Measurements from ENCODE around the gene PLXNB2. TPM values are rescaled to one million over a fixed set of nuclear protein-coding genes. Genes with fewer than 3 reads are reported as not detected.

PLXNB2 gene
- 108 TPM for polyA plus RNA-seq (2012; ENCODE audit: insufficient read length, low read depth)

DNA sequence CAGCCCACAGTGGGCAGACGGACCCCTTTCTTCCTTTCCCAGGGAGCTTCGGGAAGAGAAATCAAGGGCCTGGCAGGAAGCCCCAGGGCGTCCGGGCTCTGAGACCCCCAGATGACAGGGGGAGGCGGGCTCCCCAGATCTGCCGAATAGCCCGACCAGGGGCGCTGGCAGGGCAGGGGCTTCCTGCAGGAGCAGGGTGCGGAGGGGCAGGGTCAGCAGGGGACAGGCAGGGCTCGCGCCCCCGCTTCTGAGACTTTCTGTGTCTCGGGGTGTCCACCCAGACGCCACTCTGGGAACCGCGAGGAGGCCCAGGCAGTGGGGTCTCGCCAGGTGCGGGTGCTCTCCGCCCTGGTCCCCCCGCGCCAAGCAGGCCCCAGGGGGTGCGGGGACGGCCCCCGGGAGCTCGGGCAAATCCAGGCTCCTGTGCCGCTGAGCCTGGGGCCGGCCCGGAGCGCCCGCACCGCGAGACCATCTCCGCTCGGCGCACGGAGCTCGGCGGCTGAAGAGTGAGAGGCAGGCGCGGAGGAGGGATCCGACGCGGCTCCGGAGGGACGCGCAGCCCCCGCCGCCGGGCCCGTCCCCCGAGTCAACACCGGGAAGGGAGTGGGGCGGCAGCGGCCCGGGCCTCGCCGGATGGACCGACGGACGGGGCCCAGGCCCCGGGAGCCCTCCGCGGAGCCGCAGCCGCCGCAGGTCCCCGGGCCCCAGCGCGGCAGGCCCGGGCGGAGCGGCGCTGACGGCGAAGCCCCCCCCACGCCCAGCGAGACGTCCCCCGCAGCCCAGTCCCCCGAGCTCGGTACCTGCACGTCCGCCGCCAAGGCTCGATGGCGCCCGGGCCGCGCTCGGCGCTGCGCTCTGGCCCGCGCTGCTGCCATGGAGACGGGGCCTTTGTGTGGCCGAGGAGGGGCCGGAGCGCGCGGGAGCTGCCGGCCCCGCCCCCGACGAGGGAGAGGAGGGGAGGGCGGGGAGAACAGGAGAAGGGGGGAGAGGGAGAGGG lies at the start of gene PLXNB2:
Gene PLXNB2 (minus strand): TSS at position 894 of the 997 bp plus-strand sequence. CDS start 17,062 bp downstream, outside the sequence.
- peak; percentile 55; the same call in 1 of the 2 replicates for TF ChIP-seq POLR2AphosphoS5 (IDR thresholded peaks at IDR 0.05; ENCODE audit: low read depth, low read length)
- TF ChIP-seq, protein P1, sequence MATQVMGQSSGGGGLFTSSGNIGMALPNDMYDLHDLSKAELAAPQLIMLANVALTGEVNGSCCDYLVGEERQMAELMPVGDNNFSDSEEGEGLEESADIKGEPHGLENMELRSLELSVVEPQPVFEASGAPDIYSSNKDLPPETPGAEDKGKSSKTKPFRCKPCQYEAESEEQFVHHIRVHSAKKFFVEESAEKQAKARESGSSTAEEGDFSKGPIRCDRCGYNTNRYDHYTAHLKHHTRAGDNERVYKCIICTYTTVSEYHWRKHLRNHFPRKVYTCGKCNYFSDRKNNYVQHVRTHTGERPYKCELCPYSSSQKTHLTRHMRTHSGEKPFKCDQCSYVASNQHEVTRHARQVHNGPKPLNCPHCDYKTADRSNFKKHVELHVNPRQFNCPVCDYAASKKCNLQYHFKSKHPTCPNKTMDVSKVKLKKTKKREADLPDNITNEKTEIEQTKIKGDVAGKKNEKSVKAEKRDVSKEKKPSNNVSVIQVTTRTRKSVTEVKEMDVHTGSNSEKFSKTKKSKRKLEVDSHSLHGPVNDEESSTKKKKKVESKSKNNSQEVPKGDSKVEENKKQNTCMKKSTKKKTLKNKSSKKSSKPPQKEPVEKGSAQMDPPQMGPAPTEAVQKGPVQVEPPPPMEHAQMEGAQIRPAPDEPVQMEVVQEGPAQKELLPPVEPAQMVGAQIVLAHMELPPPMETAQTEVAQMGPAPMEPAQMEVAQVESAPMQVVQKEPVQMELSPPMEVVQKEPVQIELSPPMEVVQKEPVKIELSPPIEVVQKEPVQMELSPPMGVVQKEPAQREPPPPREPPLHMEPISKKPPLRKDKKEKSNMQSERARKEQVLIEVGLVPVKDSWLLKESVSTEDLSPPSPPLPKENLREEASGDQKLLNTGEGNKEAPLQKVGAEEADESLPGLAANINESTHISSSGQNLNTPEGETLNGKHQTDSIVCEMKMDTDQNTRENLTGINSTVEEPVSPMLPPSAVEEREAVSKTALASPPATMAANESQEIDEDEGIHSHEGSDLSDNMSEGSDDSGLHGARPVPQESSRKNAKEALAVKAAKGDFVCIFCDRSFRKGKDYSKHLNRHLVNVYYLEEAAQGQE (IDR thresholded peaks at IDR 0.05; ENCODE audit: insufficient read depth in 1 of 2, low read depth in 2 of 2, low read length in 2 of 2) = no peak

GRCh38 chr22:50357222-50357621 lies 49.8 kb upstream of the PLXNB2 start:
- TF ChIP-seq, protein P1 (IDR thresholded peaks at IDR 0.05; ENCODE audit: insufficient read depth in 1 of 2, low read depth in 2 of 2, low read length in 2 of 2) = no peak
- TF ChIP-seq TAF1 (IDR thresholded peaks at IDR 0.05; ENCODE audit: borderline replicate concordance, insufficient read depth, low read length) (no peak), SIN3A (IDR thresholded peaks at IDR 0.05; ENCODE audit: borderline replicate concordance, insufficient read depth, low read length) (no peak), POLR2AphosphoS5 (IDR thresholded peaks at IDR 0.05; ENCODE audit: low read depth, low read length) (no peak), FOXP2 (optimal IDR thresholded peaks at IDR 0.05; ENCODE audit: borderline replicate concordance, extremely low read depth, extremely low read length, insufficient read depth) (no peak)

GRCh38 chr22:50356186-50356585 lies 48.7 kb upstream of the PLXNB2 start:
- TF ChIP-seq, protein P1 (IDR thresholded peaks at IDR 0.05; ENCODE audit: insufficient read depth in 1 of 2, low read depth in 2 of 2, low read length in 2 of 2) = no peak
- TF ChIP-seq SIN3A (IDR thresholded peaks at IDR 0.05; ENCODE audit: borderline replicate concordance, insufficient read depth, low read length) (no peak), FOXP2 (optimal IDR thresholded peaks at IDR 0.05; ENCODE audit: borderline replicate concordance, extremely low read depth, extremely low read length, insufficient read depth) (no peak), TAF1 (IDR thresholded peaks at IDR 0.05; ENCODE audit: borderline replicate concordance, insufficient read depth, low read length) (no peak), POLR2AphosphoS5 (IDR thresholded peaks at IDR 0.05; ENCODE audit: low read depth, low read length) (no peak)

GRCh38 chr22:50348058-50348457 lies 40.6 kb upstream of the PLXNB2 start:
- TF ChIP-seq POLR2AphosphoS5 (IDR thresholded peaks at IDR 0.05; ENCODE audit: low read depth, low read length) = no peak
- TF ChIP-seq, protein P1 (IDR thresholded peaks at IDR 0.05; ENCODE audit: insufficient read depth in 1 of 2, low read depth in 2 of 2, low read length in 2 of 2) = no peak
- no peak for TF ChIP-seq FOXP2 (optimal IDR thresholded peaks at IDR 0.05; ENCODE audit: borderline replicate concordance, extremely low read depth, extremely low read length, insufficient read depth)
- TF ChIP-seq TAF1 (IDR thresholded peaks at IDR 0.05; ENCODE audit: borderline replicate concordance, insufficient read depth, low read length) = no peak
- no peak for TF ChIP-seq SIN3A (IDR thresholded peaks at IDR 0.05; ENCODE audit: borderline replicate concordance, insufficient read depth, low read length)
